Esophagus muscularis mucosa (tissue), 3 donors: ENCODE results near the gene GLIS2.

Experiments used
- POLR2A ChIP-seq: fragments of 450-650 bp; IDR thresholded peaks from one replicate; pipeline ENCODE4 v1.6.1; 2017; ENCODE audit warnings: antibody characterized with exemption, moderate library complexity, mild to moderate bottlenecking, low read depth
- TF ChIP-seq, protein P1 (sequence below), 3 experiments: fragments of 200-600 bp in 2 of 3; fragments of 450-650 bp in 1 of 3; sonication (generic) in 2 of 3; IDR thresholded peaks; one replicate each; pipeline ENCODE4 v1.5.1; 2017 to 2019; ENCODE audit warnings: antibody characterized with exemption in 3 of 3, mild to moderate bottlenecking in 2 of 3, moderate library complexity in 1 of 3

DNA sequence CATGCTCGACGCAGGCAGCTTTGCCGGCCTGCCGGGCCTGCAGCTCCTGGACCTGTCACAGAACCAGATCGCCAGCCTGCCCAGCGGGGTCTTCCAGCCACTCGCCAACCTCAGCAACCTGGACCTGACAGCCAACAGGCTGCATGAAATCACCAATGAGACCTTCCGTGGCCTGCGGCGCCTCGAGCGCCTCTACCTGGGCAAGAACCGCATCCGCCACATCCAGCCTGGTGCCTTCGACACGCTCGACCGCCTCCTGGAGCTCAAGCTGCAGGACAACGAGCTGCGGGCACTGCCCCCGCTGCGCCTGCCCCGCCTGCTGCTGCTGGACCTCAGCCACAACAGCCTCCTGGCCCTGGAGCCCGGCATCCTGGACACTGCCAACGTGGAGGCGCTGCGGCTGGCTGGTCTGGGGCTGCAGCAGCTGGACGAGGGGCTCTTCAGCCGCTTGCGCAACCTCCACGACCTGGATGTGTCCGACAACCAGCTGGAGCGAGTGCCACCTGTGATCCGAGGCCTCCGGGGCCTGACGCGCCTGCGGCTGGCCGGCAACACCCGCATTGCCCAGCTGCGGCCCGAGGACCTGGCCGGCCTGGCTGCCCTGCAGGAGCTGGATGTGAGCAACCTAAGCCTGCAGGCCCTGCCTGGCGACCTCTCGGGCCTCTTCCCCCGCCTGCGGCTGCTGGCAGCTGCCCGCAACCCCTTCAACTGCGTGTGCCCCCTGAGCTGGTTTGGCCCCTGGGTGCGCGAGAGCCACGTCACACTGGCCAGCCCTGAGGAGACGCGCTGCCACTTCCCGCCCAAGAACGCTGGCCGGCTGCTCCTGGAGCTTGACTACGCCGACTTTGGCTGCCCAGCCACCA, 65.4 kb downstream of the GLIS2 start:
- TF ChIP-seq POLR2A, result no peak
- TF ChIP-seq, protein P1, sequence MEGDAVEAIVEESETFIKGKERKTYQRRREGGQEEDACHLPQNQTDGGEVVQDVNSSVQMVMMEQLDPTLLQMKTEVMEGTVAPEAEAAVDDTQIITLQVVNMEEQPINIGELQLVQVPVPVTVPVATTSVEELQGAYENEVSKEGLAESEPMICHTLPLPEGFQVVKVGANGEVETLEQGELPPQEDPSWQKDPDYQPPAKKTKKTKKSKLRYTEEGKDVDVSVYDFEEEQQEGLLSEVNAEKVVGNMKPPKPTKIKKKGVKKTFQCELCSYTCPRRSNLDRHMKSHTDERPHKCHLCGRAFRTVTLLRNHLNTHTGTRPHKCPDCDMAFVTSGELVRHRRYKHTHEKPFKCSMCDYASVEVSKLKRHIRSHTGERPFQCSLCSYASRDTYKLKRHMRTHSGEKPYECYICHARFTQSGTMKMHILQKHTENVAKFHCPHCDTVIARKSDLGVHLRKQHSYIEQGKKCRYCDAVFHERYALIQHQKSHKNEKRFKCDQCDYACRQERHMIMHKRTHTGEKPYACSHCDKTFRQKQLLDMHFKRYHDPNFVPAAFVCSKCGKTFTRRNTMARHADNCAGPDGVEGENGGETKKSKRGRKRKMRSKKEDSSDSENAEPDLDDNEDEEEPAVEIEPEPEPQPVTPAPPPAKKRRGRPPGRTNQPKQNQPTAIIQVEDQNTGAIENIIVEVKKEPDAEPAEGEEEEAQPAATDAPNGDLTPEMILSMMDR (IDR thresholded peaks at IDR 0.05), result no peak
